ENCODE data around the gene PEX5L.

GRCh38 chr3:180011927-180012326 lies 24.8 kb downstream of the PEX5L start:
- no peak for TF ChIP-seq CTCF (IDR thresholded peaks at IDR 0.05; ENCODE audit: insufficient read depth, low read length, poor library complexity, severe bottlenecking)
- TF ChIP-seq EZH2phosphoT487 (conservative IDR thresholded peaks at IDR 0.05; ENCODE audit: low read length): no peak
